ENCODE data around the gene HERC4. TPM values are rescaled to one million over a fixed set of nuclear protein-coding genes. Genes with fewer than 3 reads are reported as not detected.

The HERC4 gene
- total and polyA plus RNA-seq, 4 donors = 7.3 to 53.2 (median 16.0) TPM

DNA sequence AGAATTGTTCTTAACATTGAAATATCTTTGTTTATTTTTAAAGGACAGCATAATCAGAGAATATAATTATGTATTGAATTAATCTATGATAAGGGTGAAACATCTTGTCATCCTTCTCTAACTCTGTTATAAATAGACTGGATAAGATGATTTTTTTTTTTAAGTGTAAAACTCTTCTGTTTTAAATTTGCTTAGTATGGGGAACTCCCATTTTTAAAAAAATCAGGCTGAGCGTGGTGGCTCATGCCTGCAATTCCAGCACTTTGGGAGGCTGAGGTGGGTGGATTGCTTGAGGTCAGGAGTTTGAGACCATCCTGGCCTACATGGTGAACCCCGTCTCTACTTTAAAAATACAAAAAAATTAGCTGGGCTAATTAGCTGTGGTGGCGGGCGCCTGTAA lies 9.4 kb upstream of the HERC4 start (continued):
- TF ChIP-seq, protein P1, sequence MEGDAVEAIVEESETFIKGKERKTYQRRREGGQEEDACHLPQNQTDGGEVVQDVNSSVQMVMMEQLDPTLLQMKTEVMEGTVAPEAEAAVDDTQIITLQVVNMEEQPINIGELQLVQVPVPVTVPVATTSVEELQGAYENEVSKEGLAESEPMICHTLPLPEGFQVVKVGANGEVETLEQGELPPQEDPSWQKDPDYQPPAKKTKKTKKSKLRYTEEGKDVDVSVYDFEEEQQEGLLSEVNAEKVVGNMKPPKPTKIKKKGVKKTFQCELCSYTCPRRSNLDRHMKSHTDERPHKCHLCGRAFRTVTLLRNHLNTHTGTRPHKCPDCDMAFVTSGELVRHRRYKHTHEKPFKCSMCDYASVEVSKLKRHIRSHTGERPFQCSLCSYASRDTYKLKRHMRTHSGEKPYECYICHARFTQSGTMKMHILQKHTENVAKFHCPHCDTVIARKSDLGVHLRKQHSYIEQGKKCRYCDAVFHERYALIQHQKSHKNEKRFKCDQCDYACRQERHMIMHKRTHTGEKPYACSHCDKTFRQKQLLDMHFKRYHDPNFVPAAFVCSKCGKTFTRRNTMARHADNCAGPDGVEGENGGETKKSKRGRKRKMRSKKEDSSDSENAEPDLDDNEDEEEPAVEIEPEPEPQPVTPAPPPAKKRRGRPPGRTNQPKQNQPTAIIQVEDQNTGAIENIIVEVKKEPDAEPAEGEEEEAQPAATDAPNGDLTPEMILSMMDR (IDR thresholded peaks at IDR 0.05; ENCODE audit: low read depth, low read length, missing input control) = no peak
- TF ChIP-seq HNF4A (conservative IDR thresholded peaks at IDR 0.05) = no peak
- TF ChIP-seq RXRA (IDR thresholded peaks at IDR 0.05) = no peak
- no peak for TF ChIP-seq TAF1 (conservative IDR thresholded peaks at IDR 0.05)
- no peak for TF ChIP-seq HNF4G (IDR thresholded peaks at IDR 0.05)
- TF ChIP-seq YY1 (IDR thresholded peaks at IDR 0.05) = no peak
- no peak for TF ChIP-seq GABPA (IDR thresholded peaks at IDR 0.05 in 1 of 2, conservative IDR thresholded peaks at IDR 0.05 in 1 of 2)
- TF ChIP-seq EGR1 (IDR thresholded peaks at IDR 0.05; ENCODE audit: low read depth in 2 of 2) = no peak
- no peak for TF ChIP-seq RAD21 (IDR thresholded peaks at IDR 0.05)
- TF ChIP-seq, protein P2, sequence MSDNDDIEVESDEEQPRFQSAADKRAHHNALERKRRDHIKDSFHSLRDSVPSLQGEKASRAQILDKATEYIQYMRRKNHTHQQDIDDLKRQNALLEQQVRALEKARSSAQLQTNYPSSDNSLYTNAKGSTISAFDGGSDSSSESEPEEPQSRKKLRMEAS (IDR thresholded peaks at IDR 0.05) = no peak

DNA sequence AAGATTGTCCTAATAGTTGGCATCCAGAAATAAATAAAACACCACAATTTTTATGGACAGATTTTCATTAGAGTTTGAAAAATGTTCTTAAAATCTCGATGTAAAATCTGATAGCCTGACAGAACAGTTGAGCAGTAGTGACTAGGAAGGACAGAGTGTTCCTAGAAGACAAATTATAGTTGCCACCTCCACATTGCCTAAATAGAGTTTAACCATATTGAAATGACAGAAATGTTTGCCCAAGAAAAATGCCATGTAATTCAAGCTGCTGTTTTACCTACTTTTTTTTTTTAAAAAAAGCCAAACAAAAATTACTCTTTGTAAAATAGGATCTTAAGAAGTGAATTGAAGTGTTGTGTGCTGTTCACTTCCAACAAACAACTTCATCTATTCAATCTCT lies 8.9 kb upstream of the HERC4 start:
- Histone ChIP-seq H3K27ac (ENCODE audit: low read depth in 1 of 2, low read length in 2 of 2) (no peak overlapping the region), H3K27me3 (ENCODE audit: control insufficient read depth in 4 of 4, insufficient read depth in 4 of 4, low read length in 3 of 4) (no peaks in the 10 kb centered on the region), H3K9me3 (ENCODE audit: control insufficient read depth in 4 of 4, low read length in 3 of 4) (no peaks in the 10 kb centered on the region), H3K36me3 (ENCODE audit: control insufficient read depth in 4 of 4, insufficient read depth in 3 of 4, low read depth in 1 of 4, low read length in 3 of 4) (no peaks in the 10 kb centered on the region), H3K4me3 (ENCODE audit: low read depth in 1 of 3, low read length in 3 of 3) (no peak overlapping the region), H3K9ac (ENCODE audit: low read depth in 1 of 2, low read length in 2 of 2) (no peak overlapping the region), H3K4me1 (ENCODE audit: control insufficient read depth in 4 of 4, insufficient read depth in 4 of 4, low read length in 3 of 4) (peaks cover 0 to 9% (median 5%) of the 10 kb centered on the region in 4 donors)
- TF ChIP-seq RXRA (IDR thresholded peaks at IDR 0.05) (no peak), NR2F2 (IDR thresholded peaks at IDR 0.05) (no peak), SP1 (IDR thresholded peaks at IDR 0.05) (no peak), FOXA2 (IDR thresholded peaks at IDR 0.05) (no peak), HNF4G (IDR thresholded peaks at IDR 0.05) (no peak), JUND (IDR thresholded peaks at IDR 0.05) (no peak), YY1 (IDR thresholded peaks at IDR 0.05) (no peak), EGR1 (IDR thresholded peaks at IDR 0.05; ENCODE audit: low read depth in 2 of 2) (no peak), GABPA (IDR thresholded peaks at IDR 0.05 in 1 of 2, conservative IDR thresholded peaks at IDR 0.05 in 1 of 2) (no peak), TAF1 (conservative IDR thresholded peaks at IDR 0.05) (no peak), HNF4A (conservative IDR thresholded peaks at IDR 0.05) (no peak)
- TF ChIP-seq, protein P3, sequence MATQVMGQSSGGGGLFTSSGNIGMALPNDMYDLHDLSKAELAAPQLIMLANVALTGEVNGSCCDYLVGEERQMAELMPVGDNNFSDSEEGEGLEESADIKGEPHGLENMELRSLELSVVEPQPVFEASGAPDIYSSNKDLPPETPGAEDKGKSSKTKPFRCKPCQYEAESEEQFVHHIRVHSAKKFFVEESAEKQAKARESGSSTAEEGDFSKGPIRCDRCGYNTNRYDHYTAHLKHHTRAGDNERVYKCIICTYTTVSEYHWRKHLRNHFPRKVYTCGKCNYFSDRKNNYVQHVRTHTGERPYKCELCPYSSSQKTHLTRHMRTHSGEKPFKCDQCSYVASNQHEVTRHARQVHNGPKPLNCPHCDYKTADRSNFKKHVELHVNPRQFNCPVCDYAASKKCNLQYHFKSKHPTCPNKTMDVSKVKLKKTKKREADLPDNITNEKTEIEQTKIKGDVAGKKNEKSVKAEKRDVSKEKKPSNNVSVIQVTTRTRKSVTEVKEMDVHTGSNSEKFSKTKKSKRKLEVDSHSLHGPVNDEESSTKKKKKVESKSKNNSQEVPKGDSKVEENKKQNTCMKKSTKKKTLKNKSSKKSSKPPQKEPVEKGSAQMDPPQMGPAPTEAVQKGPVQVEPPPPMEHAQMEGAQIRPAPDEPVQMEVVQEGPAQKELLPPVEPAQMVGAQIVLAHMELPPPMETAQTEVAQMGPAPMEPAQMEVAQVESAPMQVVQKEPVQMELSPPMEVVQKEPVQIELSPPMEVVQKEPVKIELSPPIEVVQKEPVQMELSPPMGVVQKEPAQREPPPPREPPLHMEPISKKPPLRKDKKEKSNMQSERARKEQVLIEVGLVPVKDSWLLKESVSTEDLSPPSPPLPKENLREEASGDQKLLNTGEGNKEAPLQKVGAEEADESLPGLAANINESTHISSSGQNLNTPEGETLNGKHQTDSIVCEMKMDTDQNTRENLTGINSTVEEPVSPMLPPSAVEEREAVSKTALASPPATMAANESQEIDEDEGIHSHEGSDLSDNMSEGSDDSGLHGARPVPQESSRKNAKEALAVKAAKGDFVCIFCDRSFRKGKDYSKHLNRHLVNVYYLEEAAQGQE (IDR thresholded peaks at IDR 0.05) = no peak
- TF ChIP-seq, protein P4, sequence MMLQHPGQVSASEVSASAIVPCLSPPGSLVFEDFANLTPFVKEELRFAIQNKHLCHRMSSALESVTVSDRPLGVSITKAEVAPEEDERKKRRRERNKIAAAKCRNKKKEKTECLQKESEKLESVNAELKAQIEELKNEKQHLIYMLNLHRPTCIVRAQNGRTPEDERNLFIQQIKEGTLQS (IDR thresholded peaks at IDR 0.05) = no peak
- WGBS = 46% methylated on average over 1 of the region's 1 CpG
- no peak for DNase-seq (ENCODE audit: low spot score)

DNA sequence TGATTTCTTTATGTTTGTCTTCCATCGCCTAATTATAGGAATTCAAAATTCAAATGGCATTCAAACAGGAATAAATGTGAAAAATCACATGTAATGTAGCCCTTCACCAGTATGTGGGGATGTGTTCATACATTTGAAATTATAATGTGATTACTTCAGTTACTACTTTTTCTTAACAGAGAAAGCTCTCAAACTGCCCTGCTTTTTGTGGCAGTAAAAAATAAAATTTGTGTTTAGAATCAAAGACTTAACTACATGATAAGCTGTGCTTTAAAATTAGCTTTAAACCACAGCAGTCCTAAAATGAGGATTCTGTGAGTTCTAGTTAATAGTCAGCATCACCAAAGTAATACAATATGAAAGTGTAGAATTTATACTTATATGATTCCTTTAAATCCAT lies 7.8 kb upstream of the HERC4 start:
- no peak for TF ChIP-seq YY1 (IDR thresholded peaks at IDR 0.05)
- no peak for TF ChIP-seq FOXA1 (IDR thresholded peaks at IDR 0.05)
- peak; percentile 85 to 88 for TF ChIP-seq RAD21 (IDR thresholded peaks at IDR 0.05)
- TF ChIP-seq, protein P3 (IDR thresholded peaks at IDR 0.05) = no peak
- TF ChIP-seq, protein P1 (IDR thresholded peaks at IDR 0.05; ENCODE audit: low read depth, low read length, missing input control) = peak; percentile 59
- TF ChIP-seq HNF4G (IDR thresholded peaks at IDR 0.05) = no peak
- no peak for TF ChIP-seq GABPA (IDR thresholded peaks at IDR 0.05 in 1 of 2, conservative IDR thresholded peaks at IDR 0.05 in 1 of 2)
- TF ChIP-seq TAF1 (conservative IDR thresholded peaks at IDR 0.05) = no peak
- Histone ChIP-seq H3K4me1 (ENCODE audit: control insufficient read depth in 4 of 4, insufficient read depth in 4 of 4, low read length in 3 of 4) (peaks cover 0 to 9% (median 5%) of the 10 kb centered on the region in 4 donors), H3K9me3 (ENCODE audit: control insufficient read depth in 4 of 4, low read length in 3 of 4) (no peaks in the 10 kb centered on the region), H3K4me3 (ENCODE audit: low read depth in 1 of 3, low read length in 3 of 3) (no peak overlapping the region), H3K27me3 (ENCODE audit: control insufficient read depth in 4 of 4, insufficient read depth in 4 of 4, low read length in 3 of 4) (no peaks in the 10 kb centered on the region), H3K9ac (ENCODE audit: low read depth in 1 of 2, low read length in 2 of 2) (no peak overlapping the region), H3K36me3 (ENCODE audit: control insufficient read depth in 4 of 4, insufficient read depth in 3 of 4, low read depth in 1 of 4, low read length in 3 of 4) (no peaks in the 10 kb centered on the region), H3K27ac (ENCODE audit: low read depth in 1 of 2, low read length in 2 of 2) (no peak overlapping the region)
- WGBS = 36% methylated on average over 1 of the region's 1 CpG
- no peak for DNase-seq (ENCODE audit: low spot score)
